ENCODE data around the gene POLR2L. TPM values are rescaled to one million over a fixed set of nuclear protein-coding genes. Genes with fewer than 3 reads are reported as not detected.

POLR2L gene
- total and polyA plus RNA-seq, 7 donors = 34.9 to 198 (median 75.3) TPM

- TF ChIP-seq EP300 (IDR thresholded peaks at IDR 0.05) (no peak), CTCF (IDR thresholded peaks at IDR 0.05) (no peak), POLR2A (IDR thresholded peaks at IDR 0.05) (no peak), POLR2AphosphoS5 (IDR thresholded peaks at IDR 0.05) (no peak)
- peak overlapping the region; percentile 49 to 65 (median 56) for H3K4me3 ChIP-seq
- H3K36me3 ChIP-seq = peaks cover 0 to 34% (median 3%) of the 10 kb centered on the region in 4 donors
- no peak for DNase-seq
- WGBS, 2 donors = 7 to 19% methylated on average over 18 of the region's 18 CpGs
- H3K27ac ChIP-seq = peak overlapping the region; percentile 84 to 93 (median 90)
- H3K4me1 ChIP-seq = peaks cover 0 to 38% (median 31%) of the 10 kb centered on the region in 4 donors
- H3K9me3 ChIP-seq = no peaks in the 10 kb centered on the region
- intact Hi-C loops (cut with DNase I) = loop anchor here (1.0 to 5.0 kb wide), 4 partner anchors 13 to 99 kb away; partner anchors contain the start of genes DEAF1, POLR2L, RPLP2 and TALDO1
- no peaks in the 10 kb centered on the region for H3K27me3 ChIP-seq
Observed at GRCh38 chr11:796565-797295, 45.6 kb downstream of the POLR2L start.

GRCh38 chr11:795634-796564, 46.4 kb downstream of the POLR2L start:
- H3K27me3 ChIP-seq = peaks cover 0 to 6% (median 0%) of the 10 kb centered on the region in 3 donors
- peaks cover 0 to 38% (median 31%) of the 10 kb centered on the region in 4 donors for H3K4me1 ChIP-seq
- peak overlapping the region; percentile 49 to 65 (median 56) for H3K4me3 ChIP-seq
- WGBS, 2 donors = 1 to 5% methylated on average over 26 of the region's 26 CpGs
- H3K36me3 ChIP-seq = peaks cover 0 to 29% (median 3%) of the 10 kb centered on the region in 4 donors
- H3K27ac ChIP-seq = peak overlapping the region; percentile 84 to 93 (median 90)
- intact Hi-C loops (cut with DNase I) = loop anchor here (2.0 to 5.0 kb wide), 3 partner anchors 47 to 99 kb away; partner anchors contain the start of genes DEAF1, POLR2L, TALDO1 and TMEM80
- TF ChIP-seq EP300 (IDR thresholded peaks at IDR 0.05) (no peak), POLR2AphosphoS5 (IDR thresholded peaks at IDR 0.05) (peak; percentile 55 to 80 (median 66)), POLR2A (IDR thresholded peaks at IDR 0.05) (peak in 1 of 2 donors; percentile 24)
- DNase-seq = peak; percentile 91
- H3K9me3 ChIP-seq = no peaks in the 10 kb centered on the region

GRCh38 chr11:794766-795633, 47.3 kb downstream of the POLR2L start:
- 25 to 59% methylated on average over 38 of the region's 38 CpGs for WGBS, 2 donors
- no peak for TF ChIP-seq EP300 (IDR thresholded peaks at IDR 0.05)
- no peak for TF ChIP-seq CTCF (IDR thresholded peaks at IDR 0.05)
- no peak for TF ChIP-seq POLR2AphosphoS5 (IDR thresholded peaks at IDR 0.05)
- TF ChIP-seq POLR2A (IDR thresholded peaks at IDR 0.05) = no peak
- peaks cover 2 to 15% (median 3%) of the 10 kb centered on the region in 3 donors for H3K27me3 ChIP-seq
- peak overlapping the region; percentile 49 to 65 (median 56) for H3K4me3 ChIP-seq
- no peaks in the 10 kb centered on the region for H3K9me3 ChIP-seq
- peaks cover 0 to 38% (median 32%) of the 10 kb centered on the region in 4 donors for H3K4me1 ChIP-seq
- DNase-seq = no peak
- H3K36me3 ChIP-seq = peaks cover 0 to 21% (median 3%) of the 10 kb centered on the region in 4 donors
- intact Hi-C loops (cut with DNase I) = loop anchor here (5.0 kb wide), 2 partner anchors 48 to 98 kb away; partner anchors contain the start of genes DEAF1, TALDO1 and TMEM80
- peak overlapping the region; percentile 84 to 93 (median 90) for H3K27ac ChIP-seq

GRCh38 chr11:794013-794765, 48.1 kb downstream of the POLR2L start:
- intact Hi-C loops (cut with DNase I) = no loop called here
- 90 to 91% methylated on average over 31 of the region's 31 CpGs for WGBS, 2 donors
- H3K9me3 ChIP-seq = no peaks in the 10 kb centered on the region

More at GRCh38 chr11:794013-794765, 48.1 kb downstream of the POLR2L start:
- Histone ChIP-seq H3K36me3 (peaks cover 0 to 13% (median under 1%) of the 10 kb centered on the region in 4 donors), H3K4me3 (no peak overlapping the region), H3K27me3 (peaks cover 8 to 23% (median 11%) of the 10 kb centered on the region in 3 donors), H3K4me1 (peaks cover 0 to 42% (median 36%) of the 10 kb centered on the region in 4 donors), H3K27ac (no peak overlapping the region)
- DNase-seq = no peak
- TF ChIP-seq EP300 (IDR thresholded peaks at IDR 0.05) (no peak), POLR2AphosphoS5 (IDR thresholded peaks at IDR 0.05) (no peak), CTCF (IDR thresholded peaks at IDR 0.05) (no peak), POLR2A (IDR thresholded peaks at IDR 0.05) (no peak)
